ENCODE measurements around the gene RNF145.
"Not testable (repeated sequence)": the region's sequence is repeated elsewhere in the genome, so short reads cannot be mapped to it uniquely, and the experiment has no call there.

RNF145 gene

GRCh38 chr5:159163701-159164046 lies 45.7 kb downstream of the RNF145 start:
- no peak for DNase-seq (ENCODE audit: low read depth)
- no peak overlapping the region for H3K4me3 ChIP-seq (ENCODE audit: low read depth, low read length)
- TF ChIP-seq, protein P1, sequence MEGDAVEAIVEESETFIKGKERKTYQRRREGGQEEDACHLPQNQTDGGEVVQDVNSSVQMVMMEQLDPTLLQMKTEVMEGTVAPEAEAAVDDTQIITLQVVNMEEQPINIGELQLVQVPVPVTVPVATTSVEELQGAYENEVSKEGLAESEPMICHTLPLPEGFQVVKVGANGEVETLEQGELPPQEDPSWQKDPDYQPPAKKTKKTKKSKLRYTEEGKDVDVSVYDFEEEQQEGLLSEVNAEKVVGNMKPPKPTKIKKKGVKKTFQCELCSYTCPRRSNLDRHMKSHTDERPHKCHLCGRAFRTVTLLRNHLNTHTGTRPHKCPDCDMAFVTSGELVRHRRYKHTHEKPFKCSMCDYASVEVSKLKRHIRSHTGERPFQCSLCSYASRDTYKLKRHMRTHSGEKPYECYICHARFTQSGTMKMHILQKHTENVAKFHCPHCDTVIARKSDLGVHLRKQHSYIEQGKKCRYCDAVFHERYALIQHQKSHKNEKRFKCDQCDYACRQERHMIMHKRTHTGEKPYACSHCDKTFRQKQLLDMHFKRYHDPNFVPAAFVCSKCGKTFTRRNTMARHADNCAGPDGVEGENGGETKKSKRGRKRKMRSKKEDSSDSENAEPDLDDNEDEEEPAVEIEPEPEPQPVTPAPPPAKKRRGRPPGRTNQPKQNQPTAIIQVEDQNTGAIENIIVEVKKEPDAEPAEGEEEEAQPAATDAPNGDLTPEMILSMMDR (conservative IDR thresholded peaks at IDR 0.05; ENCODE audit: low read depth, low read length): no peak

DNA sequence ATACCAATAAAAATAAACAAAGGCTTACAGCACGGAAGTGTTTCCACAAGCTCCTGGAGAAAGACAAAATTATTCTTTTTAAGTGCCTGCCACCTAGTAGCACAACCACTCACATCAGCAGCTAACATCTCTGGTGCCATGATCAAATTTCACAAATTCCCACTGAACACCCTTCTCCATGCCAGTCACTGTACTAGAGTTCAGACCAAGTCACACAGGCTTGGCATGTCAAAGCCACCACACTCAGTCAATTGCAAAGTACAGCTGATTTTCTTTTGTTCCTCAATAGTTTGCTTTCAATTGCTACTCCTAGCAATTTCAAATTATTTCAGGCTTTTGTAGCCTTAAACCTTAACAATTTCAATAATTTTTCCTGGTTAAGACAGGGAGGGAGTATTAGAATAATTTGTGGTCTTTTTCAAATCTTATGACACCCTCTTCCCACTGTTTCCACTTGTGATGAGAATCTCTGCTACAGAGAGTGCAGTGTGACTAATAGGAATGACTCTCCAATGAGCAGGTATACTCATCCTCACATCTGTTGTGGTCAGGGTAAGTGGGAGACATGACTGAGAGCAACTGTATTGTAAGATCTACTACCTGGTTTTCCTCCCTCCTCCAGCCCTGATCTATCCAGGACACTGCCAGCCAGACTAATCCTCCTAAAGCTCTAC lies 46.2 kb downstream of the RNF145 start:
- no peak overlapping the region for H3K4me3 ChIP-seq (ENCODE audit: low read depth, low read length)
- peak; percentile 85 for DNase-seq (ENCODE audit: low read depth)
- TF ChIP-seq, protein P1 (conservative IDR thresholded peaks at IDR 0.05; ENCODE audit: low read depth, low read length): no peak

DNA sequence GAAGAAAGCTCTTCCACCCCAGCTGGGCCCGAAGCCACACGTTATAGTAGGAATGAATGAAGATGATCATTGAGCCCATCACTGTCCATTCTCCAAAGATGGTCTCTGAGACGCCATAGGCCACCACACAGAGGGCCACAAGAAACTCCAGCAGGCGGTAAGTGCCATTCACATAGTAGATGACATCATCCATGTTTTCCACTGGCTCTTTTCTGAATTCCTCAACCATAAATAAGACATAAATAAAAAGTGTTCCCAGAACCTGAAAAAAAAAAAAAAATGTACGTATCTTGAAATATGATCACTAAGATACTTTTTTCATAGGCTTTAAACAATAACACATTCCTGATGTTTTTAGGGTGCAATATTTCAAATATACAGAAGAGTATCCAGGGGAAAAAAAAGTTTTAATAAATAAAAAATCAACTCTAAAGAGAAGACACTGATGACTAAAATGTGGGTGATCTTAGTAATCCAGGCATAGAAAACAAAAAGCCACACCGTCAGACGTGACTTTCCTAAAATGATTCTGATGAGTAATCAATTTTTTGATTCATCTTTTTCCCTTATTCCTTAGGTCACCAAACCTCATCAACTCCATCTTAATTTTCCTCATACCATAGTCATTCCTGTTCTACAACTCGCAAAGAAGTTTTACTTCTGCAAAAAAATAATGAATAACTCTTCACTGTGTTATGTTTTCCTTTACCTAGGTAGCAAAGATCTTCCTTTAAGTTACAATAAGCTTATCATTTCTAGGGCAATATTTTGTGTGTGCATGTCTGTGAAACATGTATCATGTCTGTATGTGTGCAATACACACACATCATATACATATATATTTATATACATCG lies 47.8 kb downstream of the RNF145 start:
- TF ChIP-seq, protein P1 (conservative IDR thresholded peaks at IDR 0.05; ENCODE audit: low read depth, low read length): no peak
- H3K4me3 ChIP-seq (ENCODE audit: low read depth, low read length): no peak overlapping the region
- peak; percentile 35 for DNase-seq (ENCODE audit: low read depth)

DNA sequence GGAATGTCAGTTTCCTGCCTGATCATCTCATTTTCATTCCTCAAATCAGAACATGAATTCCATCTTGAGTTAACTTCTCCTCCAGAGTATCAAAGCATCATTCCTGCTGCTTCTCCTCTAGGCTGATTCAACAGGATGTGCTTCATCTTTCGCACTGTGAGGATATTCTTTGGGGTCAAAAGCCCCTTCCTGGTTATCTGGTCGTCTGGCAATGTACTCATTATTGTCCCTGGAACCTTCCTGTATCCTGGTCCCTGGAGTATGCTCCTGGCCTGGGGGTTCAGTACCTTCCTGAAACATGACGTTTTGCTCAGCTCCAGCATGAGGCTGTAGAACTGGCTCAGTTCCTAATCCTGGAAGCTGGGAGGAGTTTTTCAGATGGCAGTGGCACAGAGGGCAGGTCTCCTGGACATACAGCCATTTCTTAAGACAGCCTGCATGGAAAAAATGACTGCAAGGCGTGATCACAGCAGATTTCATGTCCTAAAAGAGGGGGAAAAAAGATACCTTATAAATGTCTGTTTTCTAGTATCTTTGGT lies 50.7 kb downstream of the RNF145 start:
- H3K4me3 ChIP-seq (ENCODE audit: low read depth, low read length); DNase-seq (ENCODE audit: low read depth): not testable (repeated sequence)

GRCh38 chr5:159157552-159157951 lies 51.8 kb downstream of the RNF145 start:
- no peak for DNase-seq (ENCODE audit: low read depth)
- TF ChIP-seq, protein P1 (conservative IDR thresholded peaks at IDR 0.05; ENCODE audit: low read depth, low read length): no peak
- no peak overlapping the region for H3K4me3 ChIP-seq (ENCODE audit: low read depth, low read length)

DNA sequence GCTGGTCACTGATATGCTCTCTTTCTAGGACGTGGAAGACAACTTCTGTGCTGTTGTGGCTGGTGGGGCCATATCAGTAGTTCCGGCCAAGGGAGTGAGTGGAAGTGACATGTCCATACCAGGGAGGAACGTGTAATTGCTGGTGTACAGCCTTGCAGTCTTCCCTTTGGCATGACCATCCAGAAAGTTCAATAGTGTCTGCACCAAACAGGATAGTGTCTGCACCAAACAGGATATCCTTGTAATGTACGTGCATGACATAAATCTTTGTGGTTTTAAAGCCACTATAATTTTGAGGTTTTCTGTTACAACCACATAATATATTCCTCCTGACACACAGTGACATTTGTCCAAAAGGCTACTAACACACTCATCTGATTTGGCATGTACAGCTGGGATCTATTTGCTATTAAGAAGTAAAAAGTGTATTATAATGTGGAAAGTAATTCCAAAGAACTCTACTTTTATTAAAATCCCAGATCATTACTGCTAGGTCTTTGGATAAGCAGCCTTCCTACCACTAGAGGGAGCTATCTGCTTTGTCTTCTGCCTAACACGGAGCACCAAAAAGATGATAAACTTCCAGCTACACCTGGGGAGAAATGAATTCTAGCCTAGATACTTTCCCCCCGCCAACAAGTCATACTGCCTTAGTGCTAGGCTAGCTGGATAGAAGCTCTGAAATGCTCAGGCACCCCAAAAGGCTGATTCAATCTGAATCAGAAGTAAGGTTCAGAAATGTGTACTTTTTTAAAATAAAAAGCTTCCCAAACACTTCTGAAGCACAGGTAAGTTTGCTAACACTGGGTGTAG lies 52.7 kb downstream of the RNF145 start:
- no peak overlapping the region for H3K4me3 ChIP-seq (ENCODE audit: low read depth, low read length)
- TF ChIP-seq, protein P1 (conservative IDR thresholded peaks at IDR 0.05; ENCODE audit: low read depth, low read length): peak; percentile 88
- peak; percentile 91 for DNase-seq (ENCODE audit: low read depth)

- no peak overlapping the region for H3K4me3 ChIP-seq (ENCODE audit: low read depth, low read length)
- TF ChIP-seq, protein P1 (conservative IDR thresholded peaks at IDR 0.05; ENCODE audit: low read depth, low read length): no peak
- no peak for DNase-seq (ENCODE audit: low read depth)
These were observed 53.4 kb downstream of the RNF145 start for GRCh38 chr5:159155960-159156359.

Data from choroid plexus epithelial cell (primary cell).